Fibroblast of pulmonary artery (primary cell): Measurements from ENCODE around the gene PHACTR1.
"Not testable (repeated sequence)": the region's sequence is repeated elsewhere in the genome, so short reads cannot be mapped to it uniquely, and the experiment has no call there.

Experiments
- DNase-seq: peaks from one replicate; pipeline ENCODE4 v3.0.0-alpha.2; 2010; ENCODE audit warnings: low read depth
- H3K4me3 ChIP-seq: replicated peaks from 2 replicates; pipeline ENCODE4 v1.5.1; 2011; ENCODE audit warnings: low read depth, mild to moderate bottlenecking, control low read depth, low read length, moderate library complexity
- TF ChIP-seq, protein P1 (sequence below): IDR thresholded peaks from 2 replicates; pipeline ENCODE4 v1.5.1; 2011; ENCODE audit warnings: mild to moderate bottlenecking, control low read depth, low read length, inconsistent platforms; ENCODE audit errors: missing control alignments

The PHACTR1 gene

DNA sequence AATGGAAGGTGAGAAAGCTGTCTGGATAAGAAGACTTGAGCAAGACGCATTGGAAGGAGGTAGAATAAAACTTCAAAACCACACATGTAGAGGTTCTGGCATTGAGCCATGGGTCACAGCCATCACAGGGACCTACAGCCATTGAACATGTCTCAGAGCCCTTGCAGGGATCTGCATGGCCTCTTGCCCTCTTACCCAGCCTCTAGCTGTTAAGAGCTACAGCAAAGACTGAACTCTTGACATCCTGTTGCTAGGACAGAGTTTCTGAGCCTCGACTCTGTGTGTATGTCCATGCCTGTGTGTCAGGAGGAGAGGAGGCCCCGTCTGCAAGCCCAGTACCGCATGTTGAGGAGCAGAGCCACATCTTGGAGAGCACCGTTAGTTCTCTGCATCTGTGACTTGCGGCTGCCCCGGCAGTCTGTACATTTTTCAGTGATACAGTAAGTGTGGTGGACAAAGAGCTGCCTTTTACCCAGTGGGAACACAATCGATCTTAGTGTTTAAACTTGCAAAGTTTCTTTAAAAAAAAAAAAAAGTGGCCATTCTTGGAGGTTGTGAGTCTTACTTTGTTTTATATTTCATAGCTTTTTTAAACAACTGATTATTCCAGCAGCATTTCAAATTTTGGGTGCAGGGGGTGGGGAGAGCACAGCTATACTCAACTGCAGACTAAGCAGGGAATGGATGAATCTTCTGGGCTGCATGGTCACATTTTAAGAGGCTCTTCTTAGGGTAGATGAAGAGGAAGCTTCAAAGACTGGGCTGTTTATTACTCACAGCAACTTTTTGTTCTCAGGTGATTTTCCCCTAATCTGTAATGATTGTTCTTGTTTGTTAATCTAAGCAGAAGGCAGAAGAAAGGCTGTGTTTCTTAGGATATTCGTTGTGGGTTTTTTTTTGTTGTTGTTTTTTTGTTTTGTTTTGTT is 523.2 kb downstream of the PHACTR1 start:
- no peak overlapping the region for H3K4me3 ChIP-seq
- TF ChIP-seq, protein P1, sequence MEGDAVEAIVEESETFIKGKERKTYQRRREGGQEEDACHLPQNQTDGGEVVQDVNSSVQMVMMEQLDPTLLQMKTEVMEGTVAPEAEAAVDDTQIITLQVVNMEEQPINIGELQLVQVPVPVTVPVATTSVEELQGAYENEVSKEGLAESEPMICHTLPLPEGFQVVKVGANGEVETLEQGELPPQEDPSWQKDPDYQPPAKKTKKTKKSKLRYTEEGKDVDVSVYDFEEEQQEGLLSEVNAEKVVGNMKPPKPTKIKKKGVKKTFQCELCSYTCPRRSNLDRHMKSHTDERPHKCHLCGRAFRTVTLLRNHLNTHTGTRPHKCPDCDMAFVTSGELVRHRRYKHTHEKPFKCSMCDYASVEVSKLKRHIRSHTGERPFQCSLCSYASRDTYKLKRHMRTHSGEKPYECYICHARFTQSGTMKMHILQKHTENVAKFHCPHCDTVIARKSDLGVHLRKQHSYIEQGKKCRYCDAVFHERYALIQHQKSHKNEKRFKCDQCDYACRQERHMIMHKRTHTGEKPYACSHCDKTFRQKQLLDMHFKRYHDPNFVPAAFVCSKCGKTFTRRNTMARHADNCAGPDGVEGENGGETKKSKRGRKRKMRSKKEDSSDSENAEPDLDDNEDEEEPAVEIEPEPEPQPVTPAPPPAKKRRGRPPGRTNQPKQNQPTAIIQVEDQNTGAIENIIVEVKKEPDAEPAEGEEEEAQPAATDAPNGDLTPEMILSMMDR, result no peak

DNA sequence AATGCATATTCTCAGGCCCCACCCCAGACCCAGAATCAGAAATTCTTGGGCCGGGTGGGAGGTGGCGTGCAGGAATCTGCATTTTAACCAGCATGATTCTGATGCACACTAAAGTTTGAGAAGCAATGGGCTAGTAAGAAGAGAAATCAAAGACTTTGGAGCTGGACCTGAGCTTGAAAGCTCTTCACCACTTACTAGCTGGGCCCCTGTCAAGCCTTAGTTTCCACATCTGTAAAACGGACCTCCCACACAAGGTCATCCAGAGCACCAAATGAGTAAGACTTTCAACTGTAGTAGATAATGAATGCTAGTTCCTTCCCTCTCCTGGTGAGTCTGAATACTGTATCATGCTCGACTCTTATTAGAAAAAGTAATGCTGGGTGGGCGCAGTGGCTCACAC is 524.8 kb downstream of the PHACTR1 start:
- TF ChIP-seq, protein P1, result no peak

More for the DNA sequence above, 523.2 kb downstream of the PHACTR1 start:
- peak; percentile 8 for DNase-seq

DNA sequence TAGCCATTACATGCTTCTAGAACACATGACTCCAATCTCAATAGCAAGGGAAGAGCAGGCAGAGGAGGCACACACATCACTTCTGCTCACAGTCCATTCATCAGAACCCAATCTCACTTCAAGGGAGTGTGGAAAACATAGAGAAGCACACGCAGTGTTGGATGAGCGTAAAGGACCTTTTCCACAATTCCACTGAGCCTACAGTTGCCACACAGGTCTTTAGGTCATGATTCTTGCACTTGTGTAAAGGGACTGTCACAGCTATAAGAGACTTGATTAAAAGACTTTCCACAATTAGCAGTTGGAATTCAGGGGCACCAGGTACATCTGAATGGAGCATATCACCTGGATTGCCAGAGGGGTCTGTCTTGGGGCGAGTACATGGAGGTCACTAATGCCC is 525.6 kb downstream of the PHACTR1 start:
- DNase-seq, result no peak
- no peak overlapping the region for H3K4me3 ChIP-seq
- TF ChIP-seq, protein P1, result no peak

More for the DNA sequence above, 524.8 kb downstream of the PHACTR1 start:
- DNase-seq, result no peak
- H3K4me3 ChIP-seq, result no peak overlapping the region

DNA sequence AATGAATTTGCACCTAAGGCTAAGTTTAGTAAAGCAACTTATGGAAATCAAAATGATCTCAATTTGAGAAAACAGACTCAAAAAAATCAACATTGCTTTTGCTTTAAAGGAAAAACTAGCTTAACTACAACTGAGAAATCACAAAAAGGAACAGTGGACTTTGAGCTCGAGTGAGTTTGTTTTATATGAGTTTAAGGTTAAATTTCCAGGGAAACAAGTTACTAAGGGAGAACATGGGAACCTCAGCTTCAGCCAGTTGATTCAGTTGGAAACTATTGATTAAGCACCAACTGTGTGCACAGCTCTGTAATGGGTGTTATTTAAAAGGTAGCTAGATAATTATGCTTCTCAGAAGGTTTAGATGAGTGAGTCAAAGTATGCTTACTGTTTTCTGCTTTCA is 526.0 kb downstream of the PHACTR1 start:
- no peak for DNase-seq
- TF ChIP-seq, protein P1, result no peak
- H3K4me3 ChIP-seq, result no peak overlapping the region

DNA sequence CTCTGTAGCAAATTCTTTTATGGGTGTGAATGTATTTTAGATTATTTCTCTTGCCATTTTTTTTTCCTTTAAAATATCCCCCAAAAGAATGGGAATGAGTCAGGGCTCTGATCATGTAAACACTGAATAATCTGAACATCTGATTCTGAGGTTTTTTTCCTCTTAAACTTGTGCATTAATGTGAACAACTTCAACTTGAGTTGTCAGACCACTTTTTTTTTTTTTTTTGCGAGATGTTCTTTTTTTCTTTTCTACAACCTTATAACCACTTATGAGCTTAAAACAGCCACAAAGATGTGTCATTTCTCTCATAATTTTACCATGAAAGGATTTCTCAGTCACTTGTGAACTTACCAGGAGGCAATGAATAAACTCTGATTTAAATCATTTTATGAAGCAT is 526.5 kb downstream of the PHACTR1 start:
- H3K4me3 ChIP-seq, result no peak overlapping the region
- TF ChIP-seq, protein P1, result no peak
- DNase-seq, result no peak

DNA sequence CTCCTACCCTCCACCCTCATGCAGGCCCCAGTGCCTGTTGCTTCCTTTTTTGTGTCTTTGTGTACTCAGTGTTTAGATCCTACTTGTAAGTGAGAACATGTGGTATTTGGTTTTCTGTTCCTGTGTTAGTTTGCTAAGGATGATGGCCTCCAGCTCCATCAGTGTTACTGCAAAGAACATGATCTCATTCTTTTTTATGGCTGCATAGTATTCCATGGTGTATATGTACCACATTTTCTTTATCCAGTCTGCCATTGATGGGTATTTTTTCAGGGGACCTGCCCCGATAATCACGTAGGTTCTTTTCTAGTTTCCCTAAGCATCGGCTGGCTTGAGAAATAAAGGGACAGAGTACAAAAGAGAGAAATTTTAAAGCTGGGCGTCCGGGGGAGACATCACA is 527.2 kb downstream of the PHACTR1 start:
- not testable (repeated sequence) for DNase-seq, H3K4me3 ChIP-seq

DNA sequence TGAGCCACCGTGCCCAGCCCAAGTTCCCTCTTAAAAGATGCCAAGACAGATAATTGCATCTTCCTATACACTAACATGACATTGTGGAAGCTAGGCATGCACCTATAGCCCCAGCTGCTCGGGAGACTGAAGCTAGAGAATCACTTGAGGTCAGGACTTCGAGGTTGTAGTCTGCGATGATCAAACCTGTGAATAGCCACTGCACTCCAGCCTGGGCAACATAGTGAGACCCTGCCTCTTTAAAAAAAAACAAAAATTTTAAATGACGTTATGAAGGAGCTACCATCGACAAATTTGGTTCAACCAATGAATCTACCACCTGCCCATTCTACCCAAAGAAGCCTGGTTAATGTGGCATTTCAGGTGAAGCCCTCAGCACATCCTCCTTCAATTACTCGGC is 531.1 kb downstream of the PHACTR1 start:
- no peak overlapping the region for H3K4me3 ChIP-seq
- DNase-seq, result no peak
- TF ChIP-seq, protein P1, result no peak
